Activated CD8-positive, alpha-beta memory T cell treated with anti-CD3 and anti-CD28 coated beads, Interleukin-2, amount 10 ng/mL, durations not matched to agents 7 days and 5 days (primary cell): ENCODE data around the gene TSFM. TPM values are rescaled to one million over a fixed set of nuclear protein-coding genes. Genes with fewer than 3 reads are reported as not detected.

Experiments
- ATAC-seq: fragments of 150-1000 bp; cut with Tn5 transposase; one replicate; pipeline ENCODE4 v1.10.0; 2021; ENCODE audit warnings: moderate library complexity
- CTCF ChIA-PET: fragments of 350-600 bp; sonication (Branson Sonifier 250); formaldehyde crosslinking; loops from one replicate; lab custom pipeline; 2021; ENCODE audit warnings: antibody characterized with exemption; lab: Charles Lee
- DNase-seq: peaks from one replicate; pipeline ENCODE4 v3.0.0-alpha.2; 2020
- H3K27ac Mint-ChIP-seq: one replicate; pipeline ENCODE4 v1.8.0; 2021; ENCODE audit warnings: mild to moderate bottlenecking, mixed read lengths
- H3K27me3 Mint-ChIP-seq: one replicate; pipeline ENCODE4 v1.8.0; 2021; ENCODE audit warnings: mixed read lengths
- H3K36me3 Mint-ChIP-seq: one replicate; pipeline ENCODE4 v1.8.0; 2021; ENCODE audit warnings: mild to moderate bottlenecking, mixed read lengths
- H3K4me1 Mint-ChIP-seq: one replicate; pipeline ENCODE4 v1.8.0; 2021; ENCODE audit warnings: mixed read lengths
- H3K4me3 Mint-ChIP-seq: one replicate; pipeline ENCODE4 v1.8.0; 2021; ENCODE audit warnings: mild to moderate bottlenecking, moderate library complexity, mixed read lengths
- H3K9me3 Mint-ChIP-seq: one replicate; pipeline ENCODE4 v1.8.0; 2022; ENCODE audit warnings: low read depth, mixed read lengths
- total RNA-seq, 2 experiments: library from RNA; stranded (reverse); gene quantifications; one replicate each; pipeline ENCODE4 v1.2.3, GENCODE V29; 2021

Gene TSFM
- total RNA-seq, 2 experiments from 2014 or later, result 32.2 to 45.8 TPM

DNA sequence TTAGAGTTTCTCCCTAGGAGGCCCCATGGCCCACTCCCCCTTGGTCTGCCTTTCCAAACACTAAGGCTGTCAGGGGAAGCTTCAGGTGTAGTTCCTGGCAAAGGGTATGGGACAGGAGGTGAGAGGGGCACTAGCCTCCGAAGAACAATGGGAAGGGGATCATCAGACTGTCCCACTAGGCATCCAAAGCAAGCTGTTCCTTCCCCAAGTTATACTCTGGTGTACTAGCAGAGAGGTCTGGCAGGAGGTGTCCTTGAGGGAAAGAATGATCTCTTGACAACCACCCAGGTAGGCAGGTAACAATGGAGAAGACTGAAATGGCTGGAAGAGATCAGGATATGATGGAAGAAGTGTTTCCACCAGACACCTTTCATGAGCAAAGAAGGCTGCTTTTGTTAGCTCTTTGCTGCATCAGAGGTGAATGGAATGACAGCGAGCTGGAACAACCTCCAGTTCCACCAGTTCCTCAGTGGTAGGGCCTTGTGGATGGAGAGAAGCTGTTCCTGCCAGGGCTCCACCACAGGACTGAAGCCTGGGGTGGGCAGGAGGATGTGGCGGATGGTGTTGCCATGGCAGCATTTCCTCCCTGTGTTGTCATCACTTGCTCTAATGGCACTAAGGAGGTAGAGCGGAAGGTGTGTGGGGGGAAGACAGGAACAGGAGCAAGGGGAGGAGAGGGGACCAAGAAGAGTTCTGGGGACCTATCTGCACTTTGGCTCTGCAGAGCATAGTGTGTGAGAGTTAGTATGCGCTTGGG, 41.8 kb upstream of the TSFM start:
- peak overlapping the region; percentile 88 for H3K27ac Mint-ChIP-seq
- no peaks in the 10 kb centered on the region for H3K27me3 Mint-ChIP-seq
- DNase-seq (peak; percentile 95), ATAC-seq (peak; percentile 60)
- CTCF ChIA-PET, result interaction anchor here (0.8 to 3.0 kb wide), 22 partner anchors 9 to 282 kb away, joined by 3 to 22 read pairs (median 6); partner anchors contain the start of genes B4GALNT1, DCTN2, GLI1 and MARCHF9
- H3K36me3 Mint-ChIP-seq, result peaks cover 12% of the 10 kb centered on the region
- peak overlapping the region; percentile 99 for H3K4me3 Mint-ChIP-seq
- no peaks in the 10 kb centered on the region for H3K9me3 Mint-ChIP-seq
- H3K4me1 Mint-ChIP-seq, result peaks cover 51% of the 10 kb centered on the region

DNA sequence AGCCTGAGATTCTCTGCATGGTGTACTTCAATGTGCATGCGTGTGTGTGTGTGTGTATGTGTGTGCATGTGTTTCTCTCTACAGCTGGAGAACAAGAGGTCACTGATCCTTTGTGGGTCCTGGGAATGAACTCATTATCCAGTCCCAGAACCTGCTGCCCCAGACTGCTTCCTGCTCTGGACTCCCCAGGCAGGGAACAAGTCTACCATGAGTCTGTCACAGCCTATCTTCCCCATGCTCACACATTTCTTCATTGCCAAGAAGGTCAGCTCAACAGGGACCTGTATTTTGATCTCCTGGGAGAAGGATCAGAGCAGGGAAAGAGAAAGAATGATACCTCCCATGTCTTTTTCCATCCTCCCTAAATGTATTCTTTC, 41.2 kb upstream of the TSFM start:
- peaks cover 9% of the 10 kb centered on the region for H3K36me3 Mint-ChIP-seq
- peak overlapping the region; percentile 99 for H3K4me3 Mint-ChIP-seq
- no peak for ATAC-seq
- no peak for DNase-seq
- H3K27me3 Mint-ChIP-seq, result no peaks in the 10 kb centered on the region
- CTCF ChIA-PET, result interaction anchor here (0.7 to 3.0 kb wide), 25 partner anchors 9 to 528 kb away, joined by 3 to 22 read pairs (median 5); partner anchors contain the start of genes B4GALNT1, DCTN2, GLI1 and MARCHF9
- no peaks in the 10 kb centered on the region for H3K9me3 Mint-ChIP-seq
- peak overlapping the region; percentile 88 for H3K27ac Mint-ChIP-seq
- H3K4me1 Mint-ChIP-seq, result peaks cover 56% of the 10 kb centered on the region

DNA sequence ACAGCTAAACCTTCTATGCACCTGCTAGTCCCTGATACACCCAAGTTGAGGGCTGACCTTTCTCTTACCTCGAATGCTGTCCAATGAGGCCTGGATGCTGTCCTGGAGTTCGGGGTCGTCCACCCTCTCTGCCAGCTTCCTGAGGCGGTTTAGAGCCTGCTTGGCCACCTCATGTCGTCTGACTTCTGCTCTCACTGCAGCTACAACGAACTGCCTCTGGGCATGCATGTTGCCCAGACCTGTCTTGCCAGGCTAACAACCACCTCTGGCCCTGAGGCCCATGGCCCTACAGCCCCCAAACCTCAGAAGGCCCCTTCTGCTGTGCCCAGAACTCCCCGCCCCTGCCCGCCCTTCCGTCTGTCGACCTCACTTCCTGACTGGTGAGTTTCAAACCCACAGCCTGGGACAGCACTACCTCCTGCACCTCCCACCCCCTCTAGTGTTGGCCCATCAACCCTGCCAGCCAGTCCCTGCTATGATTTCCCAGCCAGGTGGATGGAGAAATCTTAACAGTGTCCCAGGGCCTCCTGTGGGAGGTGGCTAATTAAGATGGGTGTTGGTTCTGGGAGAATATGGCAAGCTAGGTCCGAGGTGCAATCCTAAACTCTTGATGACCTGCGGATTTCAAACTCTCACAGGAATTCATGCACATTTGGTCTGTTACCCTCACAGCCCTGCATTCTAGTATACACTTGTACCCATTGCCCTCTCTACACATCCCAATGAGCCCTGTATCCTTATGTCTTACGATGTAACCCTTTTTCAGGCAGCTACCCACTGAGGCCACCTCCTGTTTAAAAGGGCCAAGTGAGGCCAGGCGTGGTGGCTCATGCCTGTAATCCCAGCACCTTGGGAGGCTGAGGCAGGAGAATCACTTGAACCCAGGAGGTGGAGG, 40.5 kb upstream of the TSFM start:
- ATAC-seq (peak; percentile 67), DNase-seq (peak; percentile 94)
- CTCF ChIA-PET, result interaction anchor here (0.7 to 3.0 kb wide), 22 partner anchors 8 to 529 kb away, joined by 3 to 22 read pairs (median 5); partner anchors contain the start of genes B4GALNT1, DCTN2, GLI1 and MARCHF9
- Mint-ChIP-seq H3K36me3 (peaks cover 7% of the 10 kb centered on the region), H3K9me3 (no peaks in the 10 kb centered on the region), H3K27me3 (no peaks in the 10 kb centered on the region), H3K4me1 (peaks cover 58% of the 10 kb centered on the region), H3K27ac (peak overlapping the region; percentile 88), H3K4me3 (peak overlapping the region; percentile 99)

DNA sequence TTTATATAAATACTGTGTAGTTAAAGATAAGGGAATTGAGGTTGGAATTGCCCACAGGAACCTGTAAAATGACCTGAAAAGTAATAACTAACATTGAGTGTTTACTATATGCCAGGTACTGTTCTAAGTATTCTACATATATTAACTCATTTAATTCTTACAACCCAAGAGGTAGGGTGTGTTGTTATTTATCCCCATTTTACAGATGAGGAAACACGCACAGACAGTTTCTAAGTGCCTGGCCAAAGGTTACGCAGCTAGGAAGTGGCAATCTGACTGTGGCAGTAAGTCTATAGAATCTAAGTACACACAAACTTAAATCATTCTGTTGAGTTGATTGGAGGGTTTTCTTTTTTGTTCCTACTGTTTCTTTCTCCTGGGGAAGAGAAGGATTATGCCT, 38.8 kb upstream of the TSFM start:
- H3K4me1 Mint-ChIP-seq, result peaks cover 58% of the 10 kb centered on the region
- H3K27ac Mint-ChIP-seq, result peak overlapping the region; percentile 95
- ATAC-seq, result no peak
- CTCF ChIA-PET, result interaction anchor here (1.2 to 1.6 kb wide), 4 partner anchors 10 to 280 kb away, joined by 3 to 7 read pairs (median 4); no protein-coding TSS in a partner anchor
- H3K4me3 Mint-ChIP-seq, result peak overlapping the region; percentile 85
- H3K9me3 Mint-ChIP-seq, result no peaks in the 10 kb centered on the region
- H3K36me3 Mint-ChIP-seq, result peaks cover 14% of the 10 kb centered on the region
- no peak for DNase-seq
- H3K27me3 Mint-ChIP-seq, result no peaks in the 10 kb centered on the region

DNA sequence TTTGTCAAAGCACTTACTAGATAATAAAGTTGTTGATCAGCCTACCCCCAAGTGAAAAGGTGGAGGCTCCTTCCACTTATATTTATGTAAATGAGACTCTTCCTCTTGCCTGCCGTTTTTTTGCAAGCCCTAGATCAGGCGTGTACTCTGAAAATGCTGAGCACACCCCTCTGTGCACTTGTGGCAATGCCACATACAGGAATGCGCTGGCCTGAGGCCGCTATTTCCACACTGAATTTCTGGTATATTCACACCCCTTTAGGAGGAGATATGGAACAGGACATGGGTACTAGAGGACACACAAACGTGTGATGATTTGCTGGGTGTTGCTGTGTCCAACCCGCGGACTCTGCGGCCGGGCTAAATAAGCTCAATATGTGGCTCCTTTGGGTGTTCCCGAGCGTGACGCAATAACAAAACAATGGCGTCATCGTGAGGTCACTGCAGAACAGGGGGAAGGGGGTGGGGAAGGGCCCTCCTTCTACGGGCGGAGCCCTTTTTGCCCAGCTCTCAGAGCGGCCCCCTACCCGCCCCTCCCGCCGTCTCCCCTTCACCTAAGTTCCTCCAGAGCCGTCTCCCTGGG, 38.3 kb upstream of the TSFM start:
- no peaks in the 10 kb centered on the region for H3K27me3 Mint-ChIP-seq
- H3K9me3 Mint-ChIP-seq, result no peaks in the 10 kb centered on the region
- CTCF ChIA-PET, result interaction anchor here (1.2 to 2.2 kb wide), 7 partner anchors 10 to 281 kb away, joined by 3 to 17 read pairs (median 5); no protein-coding TSS in a partner anchor
- DNase-seq (peak; percentile 89), ATAC-seq (peak; percentile 47)
- H3K36me3 Mint-ChIP-seq, result peaks cover 16% of the 10 kb centered on the region
- peak overlapping the region; percentile 95 for H3K27ac Mint-ChIP-seq
- H3K4me3 Mint-ChIP-seq, result peak overlapping the region; percentile 85
- peaks cover 55% of the 10 kb centered on the region for H3K4me1 Mint-ChIP-seq

DNA sequence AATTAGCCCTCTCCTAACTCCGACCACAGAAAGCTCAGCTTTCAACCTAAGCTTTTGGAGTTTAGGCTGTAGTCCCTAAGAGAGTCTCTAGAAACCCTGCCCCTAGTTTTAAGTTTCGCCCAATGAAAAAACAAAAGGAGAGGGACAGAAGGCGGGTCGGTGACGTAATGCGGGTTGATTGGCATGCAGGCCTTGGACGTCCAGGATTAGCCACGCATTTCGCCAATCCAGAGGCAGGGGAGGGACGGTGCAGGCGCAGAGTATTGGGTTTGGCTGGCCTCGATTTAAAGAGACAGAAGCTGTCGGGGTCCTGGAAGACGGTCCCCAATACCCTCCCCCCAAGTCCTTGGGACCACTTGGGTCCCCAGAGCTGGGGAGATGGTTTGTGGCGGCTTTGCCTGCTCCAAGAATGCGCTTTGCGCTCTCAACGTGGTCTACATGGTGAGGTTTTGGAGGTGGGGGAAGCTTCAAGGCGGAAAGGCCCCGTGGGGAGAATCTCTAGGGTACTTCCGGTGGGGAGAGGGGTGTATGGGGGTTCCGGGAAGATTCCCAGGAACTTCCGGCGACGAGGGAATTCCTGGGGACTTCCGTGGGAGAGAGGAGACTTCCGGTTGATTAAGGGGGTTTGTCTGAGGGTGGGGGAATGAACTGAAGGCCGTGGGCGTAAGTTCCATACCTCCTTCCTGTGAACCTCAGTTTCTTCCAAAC, 37.7 kb upstream of the TSFM start, which contains the start of gene TSPAN31:
Gene TSPAN31, plus strand, starts transcription at position 263 of the 708 bp plus-strand sequence. Its CDS starts 116 bp downstream, at position 379.
- CTCF ChIA-PET, result interaction anchor here (1.2 to 2.2 kb wide), 6 partner anchors 9 to 281 kb away, joined by 3 to 17 read pairs (median 6); no protein-coding TSS in a partner anchor
- DNase-seq, result peak; percentile 98
- ATAC-seq, result peak; percentile 83
- H3K4me1 Mint-ChIP-seq, result peaks cover 49% of the 10 kb centered on the region
- H3K4me3 Mint-ChIP-seq, result peak within 1 kb of the TSS; percentile 85
- H3K9me3 Mint-ChIP-seq, result no peaks in the 10 kb centered on the region
- no peaks in the 10 kb centered on the region for H3K27me3 Mint-ChIP-seq
- peak within 1 kb of the TSS; percentile 95 for H3K27ac Mint-ChIP-seq
- peaks cover 15% of the 10 kb centered on the region for H3K36me3 Mint-ChIP-seq

DNA sequence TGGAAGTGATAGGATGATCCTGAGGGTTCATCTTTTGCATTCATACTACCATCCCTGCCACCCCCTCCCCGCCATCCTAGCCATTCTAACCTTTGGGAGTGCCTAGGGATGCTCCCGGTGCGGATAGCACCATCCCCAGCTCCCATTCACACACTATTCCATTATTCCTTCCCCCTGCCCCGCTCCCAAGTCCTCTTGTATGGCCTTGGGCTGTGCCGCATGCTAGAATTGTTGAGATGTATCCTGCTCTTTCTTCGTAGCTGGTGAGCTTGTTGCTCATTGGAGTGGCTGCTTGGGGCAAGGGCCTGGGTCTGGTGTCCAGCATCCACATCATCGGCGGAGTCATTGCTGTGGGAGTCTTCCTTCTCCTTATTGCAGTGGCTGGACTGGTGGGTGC, 37.1 kb upstream of the TSFM start:
- Mint-ChIP-seq H3K27ac (peak overlapping the region; percentile 95), H3K4me1 (peaks cover 50% of the 10 kb centered on the region), H3K36me3 (peaks cover 20% of the 10 kb centered on the region), H3K9me3 (no peaks in the 10 kb centered on the region), H3K4me3 (peak overlapping the region; percentile 85), H3K27me3 (no peaks in the 10 kb centered on the region)
- no peak for ATAC-seq
- CTCF ChIA-PET, result interaction anchor here (1.2 to 2.2 kb wide), 4 partner anchors 11 to 282 kb away, joined by 3 to 17 read pairs (median 6); no protein-coding TSS in a partner anchor
- no peak for DNase-seq

DNA sequence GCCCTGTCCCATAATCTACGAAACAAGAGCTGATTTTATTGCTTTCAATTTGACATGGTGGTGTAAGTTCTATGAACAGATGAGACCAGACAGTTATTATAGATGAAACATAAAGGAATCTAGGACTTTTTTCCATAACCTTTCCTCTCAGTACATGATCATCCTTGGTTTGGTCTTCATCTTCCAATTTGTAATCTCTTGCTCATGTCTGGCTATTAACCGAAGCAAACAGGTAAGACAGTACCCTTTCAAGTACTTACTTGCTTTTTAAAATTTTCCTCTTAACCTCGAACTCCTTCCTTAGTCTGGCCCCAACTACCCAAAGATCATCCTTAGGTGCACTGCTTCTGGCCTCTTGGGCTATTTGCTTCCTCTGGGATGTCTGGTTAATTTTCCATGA, 36.6 kb upstream of the TSFM start:
- peak overlapping the region; percentile 95 for H3K27ac Mint-ChIP-seq
- peak overlapping the region; percentile 85 for H3K4me3 Mint-ChIP-seq
- CTCF ChIA-PET, result interaction anchor here (2.0 to 2.2 kb wide), 2 partner anchors 11 to 15 kb away, joined by 6 to 17 read pairs; no protein-coding TSS in a partner anchor
- no peaks in the 10 kb centered on the region for H3K27me3 Mint-ChIP-seq
- H3K9me3 Mint-ChIP-seq, result no peaks in the 10 kb centered on the region
- no peak for ATAC-seq
- peaks cover 50% of the 10 kb centered on the region for H3K4me1 Mint-ChIP-seq
- peaks cover 25% of the 10 kb centered on the region for H3K36me3 Mint-ChIP-seq
- DNase-seq, result no peak

DNA sequence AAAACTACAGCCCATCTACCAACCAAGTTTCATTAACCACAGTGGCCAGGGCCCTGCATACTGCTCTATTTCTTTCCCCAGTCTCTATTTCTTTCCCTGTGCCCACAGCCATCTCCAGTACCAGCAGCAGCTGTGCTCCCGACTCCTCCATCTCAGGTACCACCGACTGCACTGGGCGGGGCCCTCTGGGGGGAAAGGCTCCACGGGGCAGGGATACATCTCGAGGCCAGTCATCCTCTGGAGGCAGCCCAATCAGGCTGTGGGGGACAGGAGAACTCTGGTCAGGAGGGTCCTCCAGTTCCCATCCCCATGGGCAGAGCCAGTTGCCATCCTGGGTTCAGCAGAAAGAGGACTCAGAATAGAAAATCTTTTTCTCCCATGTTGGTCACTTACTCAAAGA, 33.5 kb upstream of the TSFM start:
- peaks cover 58% of the 10 kb centered on the region for H3K4me1 Mint-ChIP-seq
- peaks cover 30% of the 10 kb centered on the region for H3K36me3 Mint-ChIP-seq

DNA sequence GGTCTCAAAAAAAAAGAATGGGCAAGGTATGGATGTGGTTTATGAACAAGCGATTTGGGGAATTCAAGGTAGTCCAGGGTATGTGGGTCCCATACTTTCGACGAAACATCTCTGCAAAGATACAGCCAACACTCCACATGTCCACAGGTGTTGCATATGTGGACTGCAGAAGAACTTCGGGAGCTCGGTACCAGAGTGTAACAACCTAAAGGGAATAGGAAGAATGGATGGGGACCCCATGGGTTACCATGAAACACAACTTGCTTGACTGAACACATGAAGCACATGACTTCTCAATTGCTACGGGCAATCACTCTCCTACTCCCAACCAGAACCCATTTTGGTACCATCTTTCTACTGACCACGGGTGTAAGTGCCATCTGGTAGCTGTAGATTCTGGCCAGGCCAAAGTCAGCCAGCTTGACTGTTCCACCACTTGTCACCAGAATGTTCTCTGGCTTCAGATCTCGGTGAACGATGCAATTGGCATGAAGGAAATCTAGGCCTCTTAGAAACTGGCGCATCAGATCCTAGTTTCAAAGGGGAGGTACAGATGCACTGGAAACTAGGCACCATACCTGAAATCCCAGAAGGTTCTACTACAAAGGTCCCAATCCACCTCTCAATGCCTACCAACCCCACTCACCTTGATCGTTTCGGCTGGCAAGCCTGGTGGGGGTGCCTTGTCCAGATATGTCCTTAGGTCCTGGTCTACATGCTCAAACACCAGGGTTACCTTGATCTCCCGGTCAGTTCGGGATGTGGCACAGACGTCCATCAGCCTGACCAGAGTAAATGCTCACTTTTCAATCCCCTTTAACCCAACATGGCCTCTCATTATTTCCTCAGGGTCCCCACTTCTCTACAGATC, 31.8 kb upstream of the TSFM start:
- no peak for ATAC-seq
- CTCF ChIA-PET, result interaction anchor here (1.4 to 2.4 kb wide), 2 partner anchors 9 kb away, joined by 5 to 8 read pairs; no protein-coding TSS in a partner anchor
- peaks cover 51% of the 10 kb centered on the region for H3K4me1 Mint-ChIP-seq
- H3K9me3 Mint-ChIP-seq, result no peaks in the 10 kb centered on the region
- no peak for DNase-seq
- H3K27me3 Mint-ChIP-seq, result no peaks in the 10 kb centered on the region
- H3K27ac Mint-ChIP-seq, result peak overlapping the region; percentile 87
- peaks cover 31% of the 10 kb centered on the region for H3K36me3 Mint-ChIP-seq
- H3K4me3 Mint-ChIP-seq, result peak overlapping the region; percentile 93

More for the DNA sequence above, 33.5 kb upstream of the TSFM start:
- CTCF ChIA-PET, result interaction anchor here (1.8 to 2.4 kb wide), 2 partner anchors 8 to 10 kb away, joined by 5 to 8 read pairs; no protein-coding TSS in a partner anchor
- no peaks in the 10 kb centered on the region for H3K27me3 Mint-ChIP-seq
- ATAC-seq (no peak), DNase-seq (no peak)
- no peaks in the 10 kb centered on the region for H3K9me3 Mint-ChIP-seq
- H3K4me3 Mint-ChIP-seq, result no peak overlapping the region
- H3K27ac Mint-ChIP-seq, result no peak overlapping the region

DNA sequence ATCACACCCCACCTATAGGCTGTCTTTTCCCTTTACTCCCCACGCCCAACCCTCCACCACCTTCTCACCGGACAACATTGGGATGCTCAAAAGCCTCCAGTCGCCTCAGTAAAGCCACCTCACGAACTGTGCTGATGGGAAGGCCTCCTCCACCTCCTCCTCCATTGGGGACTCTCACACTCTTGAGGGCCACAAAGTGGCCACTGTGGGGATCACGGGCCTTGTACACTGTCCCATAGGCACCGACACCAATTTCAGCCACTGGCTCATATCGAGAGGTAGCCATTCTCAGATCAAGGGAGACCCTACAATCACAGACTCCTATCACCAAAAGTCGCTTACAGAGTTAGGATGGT, 31.2 kb upstream of the TSFM start:
- no peak for DNase-seq
- peaks cover 31% of the 10 kb centered on the region for H3K36me3 Mint-ChIP-seq

More for the DNA sequence above, 31.2 kb upstream of the TSFM start:
- Mint-ChIP-seq H3K27me3 (no peaks in the 10 kb centered on the region), H3K4me3 (peak overlapping the region; percentile 93), H3K9me3 (no peaks in the 10 kb centered on the region), H3K4me1 (peaks cover 49% of the 10 kb centered on the region), H3K27ac (peak overlapping the region; percentile 87)
- CTCF ChIA-PET, result interaction anchor here (1.2 kb wide), 1 partner anchor 32 kb away, joined by 3 read pairs; no protein-coding TSS in a partner anchor
- no peak for ATAC-seq
